Neural crest cell (in vitro differentiated cells): ENCODE data around the gene SYNPO. TPM values are rescaled to one million over a fixed set of nuclear protein-coding genes. Genes with fewer than 3 reads are reported as not detected.

Source experiments
- DNase-seq: peaks from one replicate; pipeline ENCODE4 v3.0.0; 2021; ENCODE audit warnings: low read depth, mixed read lengths, low spot score
- H3K27ac Mint-ChIP-seq: one replicate; pipeline ENCODE4 v1.8.0; 2021; ENCODE audit warnings: mild to moderate bottlenecking, mixed read lengths; ENCODE audit not compliant: unreplicated experiment
- H3K27me3 Mint-ChIP-seq: 2 replicates; pipeline ENCODE4 v1.8.0; 2021; ENCODE audit warnings: low read depth, mild to moderate bottlenecking, mixed read lengths
- H3K36me3 Mint-ChIP-seq: 2 replicates; pipeline ENCODE4 v1.8.0; 2021; ENCODE audit warnings: low read depth, mild to moderate bottlenecking, mixed read lengths
- H3K4me1 Mint-ChIP-seq: 2 replicates; pipeline ENCODE4 v1.8.0; 2021; ENCODE audit warnings: mixed read lengths
- H3K4me3 Mint-ChIP-seq: one replicate; pipeline ENCODE4 v1.8.0; 2021; ENCODE audit warnings: mild to moderate bottlenecking, mixed read lengths
- H3K9me3 Mint-ChIP-seq: 2 replicates; pipeline ENCODE4 v1.8.0; 2021; ENCODE audit warnings: mixed read lengths
- CTCF ChIP-seq: fragments of 200-600 bp; sonication (generic); conservative IDR thresholded peaks from 2 replicates; pipeline ENCODE4 v1.5.0; 2021; ENCODE audit warnings: antibody characterized with exemption, mild to moderate bottlenecking
- total RNA-seq: library from RNA; stranded (reverse); gene quantifications from 2 replicates; pipeline ENCODE4 v1.2.1, GENCODE V29; 2021

The SYNPO gene
- total RNA-seq, 1 donor from 2014 or later = 1.5 TPM

GRCh38 chr5:150676578-150676977, 36.1 kb downstream of the SYNPO start:
- Mint-ChIP-seq H3K4me1 (no peaks in the 10 kb centered on the region), H3K36me3 (no peaks in the 10 kb centered on the region), H3K4me3 (no peak overlapping the region), H3K27me3 (peaks cover 28% of the 10 kb centered on the region), H3K9me3 (no peaks in the 10 kb centered on the region), H3K27ac (no peak overlapping the region)
- no peak for DNase-seq
- no peak for TF ChIP-seq CTCF

GRCh38 chr5:150689120-150689519, 48.7 kb downstream of the SYNPO start:
- TF ChIP-seq CTCF = no peak

GRCh38 chr5:150690760-150691159, 50.3 kb downstream of the SYNPO start:
- Mint-ChIP-seq H3K4me1 (no peaks in the 10 kb centered on the region), H3K9me3 (no peaks in the 10 kb centered on the region), H3K27ac (no peak overlapping the region), H3K4me3 (no peak overlapping the region), H3K36me3 (peaks cover 6% of the 10 kb centered on the region), H3K27me3 (no peaks in the 10 kb centered on the region)
- DNase-seq = no peak
- TF ChIP-seq CTCF = no peak

More at GRCh38 chr5:150689120-150689519, 48.7 kb downstream of the SYNPO start:
- no peak overlapping the region for H3K4me3 Mint-ChIP-seq
- no peak for DNase-seq
- H3K36me3 Mint-ChIP-seq = peaks cover 6% of the 10 kb centered on the region
- no peak overlapping the region for H3K27ac Mint-ChIP-seq
- no peaks in the 10 kb centered on the region for H3K4me1 Mint-ChIP-seq
- H3K27me3 Mint-ChIP-seq = no peaks in the 10 kb centered on the region
- H3K9me3 Mint-ChIP-seq = no peaks in the 10 kb centered on the region

- TF ChIP-seq CTCF = no peak
These were observed 51.8 kb downstream of the SYNPO start for GRCh38 chr5:150692276-150692675.

GRCh38 chr5:150694612-150695011, 54.2 kb downstream of the SYNPO start:
- no peaks in the 10 kb centered on the region for H3K27me3 Mint-ChIP-seq
- H3K9me3 Mint-ChIP-seq = no peaks in the 10 kb centered on the region
- H3K4me3 Mint-ChIP-seq = no peak overlapping the region
- H3K36me3 Mint-ChIP-seq = peaks cover 7% of the 10 kb centered on the region
- no peaks in the 10 kb centered on the region for H3K4me1 Mint-ChIP-seq
- H3K27ac Mint-ChIP-seq = no peak overlapping the region
- DNase-seq = no peak
- TF ChIP-seq CTCF = no peak

More at GRCh38 chr5:150692276-150692675, 51.8 kb downstream of the SYNPO start:
- Mint-ChIP-seq H3K27ac (no peak overlapping the region), H3K36me3 (peaks cover 10% of the 10 kb centered on the region), H3K4me3 (no peak overlapping the region), H3K9me3 (no peaks in the 10 kb centered on the region), H3K4me1 (no peaks in the 10 kb centered on the region), H3K27me3 (no peaks in the 10 kb centered on the region)
- DNase-seq = no peak

GRCh38 chr5:150700246-150700593, 59.8 kb downstream of the SYNPO start:
- no peak for DNase-seq
- no peaks in the 10 kb centered on the region for H3K9me3 Mint-ChIP-seq
- TF ChIP-seq CTCF = no peak
- no peak overlapping the region for H3K4me3 Mint-ChIP-seq
- H3K27ac Mint-ChIP-seq = no peak overlapping the region
- H3K27me3 Mint-ChIP-seq = peaks cover 2% of the 10 kb centered on the region
- peaks cover 4% of the 10 kb centered on the region for H3K36me3 Mint-ChIP-seq
- no peaks in the 10 kb centered on the region for H3K4me1 Mint-ChIP-seq
